Measurements from ENCODE around the gene INSYN2B.

Gene INSYN2B

DNA sequence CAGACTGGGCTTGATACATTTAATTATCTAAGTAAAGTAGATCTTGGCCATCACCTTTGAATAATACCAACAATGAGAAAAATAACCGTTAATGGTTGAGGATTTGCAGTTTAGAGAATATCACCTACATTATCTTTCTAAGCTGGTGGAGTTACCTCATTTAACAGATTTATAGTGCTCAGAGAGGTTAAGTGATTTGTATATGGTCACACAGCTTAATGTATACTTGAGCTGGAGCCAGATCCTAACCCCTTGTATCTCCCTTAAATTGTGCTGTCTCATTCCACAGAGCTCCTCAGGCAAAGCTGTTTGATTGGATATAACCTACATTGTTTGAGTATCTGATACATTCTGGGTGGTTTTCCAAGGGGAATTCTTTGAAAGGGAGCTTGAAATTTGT is 57.8 kb downstream of the INSYN2B start:
- DNase-seq = no peak

GRCh38 chr5:169921949-169922348 is 58.3 kb downstream of the INSYN2B start:
- DNase-seq = no peak

GRCh38 chr5:169921384-169921783 is 58.9 kb downstream of the INSYN2B start:
- no peak for DNase-seq

GRCh38 chr5:169920474-169920873 is 59.8 kb downstream of the INSYN2B start:
- DNase-seq = no peak

GRCh38 chr5:169918228-169918627 is 62.1 kb downstream of the INSYN2B start:
- no peak for DNase-seq

- DNase-seq = no peak
These were observed 62.8 kb downstream of the INSYN2B start for GRCh38 chr5:169917500-169917899.

GRCh38 chr5:169914766-169915165 is 65.5 kb downstream of the INSYN2B start:
- DNase-seq = no peak

- DNase-seq = no peak
These were observed 66.8 kb downstream of the INSYN2B start for GRCh38 chr5:169913479-169913878.

DNA sequence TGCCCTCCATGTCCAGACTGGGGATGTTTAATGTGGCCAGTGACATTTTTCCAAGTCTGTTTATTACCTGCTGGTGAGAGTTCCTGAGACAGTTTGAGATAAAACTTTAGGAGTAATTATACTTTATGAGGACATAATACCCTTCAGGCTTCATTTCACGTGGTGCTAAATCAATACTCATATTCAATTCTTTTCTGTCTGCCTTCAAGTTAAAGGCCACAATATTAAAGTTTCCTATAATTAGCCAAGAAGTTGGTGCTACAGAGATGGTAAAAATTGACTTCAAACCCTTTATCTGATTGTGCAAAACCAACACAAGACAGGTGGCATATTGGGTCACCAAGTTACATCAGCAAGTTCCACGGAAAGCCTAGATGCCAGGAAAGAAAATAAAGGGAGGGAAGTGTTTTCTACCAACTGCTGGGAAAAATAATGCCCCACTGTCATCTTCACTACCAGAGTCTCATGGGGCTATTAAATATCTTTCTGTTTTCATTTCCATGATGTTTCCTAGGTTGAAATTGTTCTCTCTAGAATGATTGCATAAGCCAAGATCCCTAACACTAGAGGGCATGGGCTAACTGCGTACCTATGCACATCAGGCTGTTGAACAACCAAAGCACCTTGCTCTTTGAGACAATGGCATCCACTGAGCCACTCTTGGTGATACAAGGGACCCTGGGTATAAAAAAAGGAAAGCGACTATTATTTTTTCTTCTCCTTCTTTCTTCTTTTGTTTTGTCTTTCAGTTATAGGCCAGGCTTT is 68.7 kb downstream of the INSYN2B start:
- no peak for DNase-seq

DNA sequence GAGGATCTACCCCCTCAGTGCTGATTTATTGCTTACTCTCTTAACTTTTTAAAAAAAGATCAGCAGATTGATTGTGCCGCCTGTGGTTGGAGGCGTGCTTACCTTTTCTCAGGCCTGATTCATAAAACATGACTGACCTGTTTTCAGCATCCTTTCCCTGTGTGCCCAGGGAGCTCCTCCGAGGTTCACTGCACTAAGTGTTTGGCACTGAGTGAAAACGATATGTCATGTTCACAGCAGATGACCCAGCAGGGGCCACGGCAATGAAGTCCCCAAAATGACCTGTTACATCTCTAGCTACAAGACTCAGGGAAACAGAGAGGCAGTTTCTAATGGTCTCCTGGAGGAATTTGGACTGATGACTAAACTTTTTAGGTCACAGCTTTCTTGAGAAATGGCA is 69.9 kb downstream of the INSYN2B start:
- no peak for DNase-seq

DNA sequence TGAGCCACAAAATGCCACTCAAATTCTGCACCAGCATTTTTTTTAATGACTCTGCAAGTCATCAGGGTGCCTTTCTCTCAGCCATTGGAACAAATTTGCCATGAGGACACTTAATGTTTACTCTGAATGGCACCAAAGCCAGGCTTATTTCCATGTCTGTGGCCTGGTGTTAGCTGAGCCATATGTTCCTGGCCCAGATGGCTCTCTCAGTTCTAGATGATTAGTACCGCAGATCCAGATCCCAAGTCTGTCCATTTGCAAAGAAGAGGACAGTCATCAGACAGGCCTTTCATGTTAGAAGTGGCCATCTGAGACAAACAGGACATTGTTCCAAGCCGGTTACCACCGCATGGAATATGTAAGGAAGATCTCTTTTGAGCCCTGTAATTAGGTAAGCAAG is 70.3 kb downstream of the INSYN2B start:
- no peak for DNase-seq

DNA sequence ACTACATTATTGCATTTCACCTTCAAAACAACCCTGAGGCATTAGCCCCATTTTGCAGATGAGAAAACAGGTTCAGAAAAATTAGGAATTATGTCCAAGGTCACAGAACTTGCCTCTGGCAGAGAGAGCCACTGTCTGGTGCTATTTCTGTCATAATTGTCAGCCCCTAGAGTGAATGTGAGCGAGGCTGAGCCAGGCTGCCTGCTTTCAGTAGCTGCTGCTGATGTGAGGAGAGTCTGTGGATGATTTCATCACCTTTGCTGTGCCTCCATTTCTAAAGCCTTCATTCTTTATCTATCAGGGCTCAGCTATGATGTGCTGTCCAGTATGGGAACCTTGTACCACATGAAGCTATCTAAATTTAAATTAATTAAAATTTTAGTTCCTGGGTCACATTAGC is 71.4 kb downstream of the INSYN2B start:
- DNase-seq = no peak

- DNase-seq = no peak
These were observed 73.3 kb downstream of the INSYN2B start for GRCh38 chr5:169906745-169907649.

- no peak for DNase-seq
These were observed 75.3 kb downstream of the INSYN2B start for GRCh38 chr5:169905017-169905416.

- no peak for DNase-seq
These were observed 75.8 kb downstream of the INSYN2B start for GRCh38 chr5:169904508-169904907.

- DNase-seq = no peak
These were observed 76.2 kb downstream of the INSYN2B start for GRCh38 chr5:169904059-169904458.

DNA sequence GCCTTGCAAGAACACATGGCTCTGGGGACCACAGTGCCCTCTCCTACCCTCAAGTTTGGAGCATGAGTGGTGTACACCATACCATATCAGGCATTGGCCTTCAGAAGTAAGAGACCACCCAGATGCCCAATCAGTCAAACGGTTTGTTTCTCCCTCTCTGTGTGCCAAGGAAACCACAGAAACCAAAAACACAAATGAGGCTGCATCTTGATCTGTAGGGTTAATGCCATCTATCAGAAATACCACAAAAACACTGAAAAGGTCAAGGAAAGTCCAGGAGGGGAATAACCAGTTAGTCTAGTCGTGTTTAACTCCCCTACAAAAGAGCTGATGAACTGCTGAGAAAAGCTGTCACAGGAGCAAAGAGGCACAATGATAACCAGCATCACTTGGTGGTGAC is 78.4 kb downstream of the INSYN2B start:
- no peak for DNase-seq

- no peak for DNase-seq
These were observed 82.8 kb downstream of the INSYN2B start for GRCh38 chr5:169897481-169897880.

GRCh38 chr5:169895926-169896325 is 84.4 kb downstream of the INSYN2B start:
- no peak for DNase-seq

GRCh38 chr5:169893571-169893970 is 86.7 kb downstream of the INSYN2B start:
- no peak for DNase-seq

DNA sequence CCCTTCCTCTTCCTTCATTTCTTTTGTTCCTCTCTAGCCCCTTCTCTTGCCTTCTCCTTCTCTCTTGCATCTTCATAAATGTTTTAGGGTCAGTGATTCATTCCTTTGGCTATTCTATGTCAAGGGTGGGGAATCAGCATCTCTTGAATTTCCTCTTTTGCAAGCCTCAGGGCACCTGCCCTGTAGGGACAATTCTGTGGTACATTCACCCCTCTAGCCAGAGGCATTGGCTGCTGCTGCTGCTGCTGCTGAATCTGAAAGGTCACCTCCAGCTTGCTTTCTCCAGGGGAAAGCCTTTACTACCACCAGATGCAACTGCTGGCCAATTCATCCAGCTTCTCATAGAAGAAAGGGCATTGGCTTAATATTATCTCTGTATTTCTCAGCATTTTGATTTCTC is 87.3 kb downstream of the INSYN2B start:
- DNase-seq = no peak

DNA sequence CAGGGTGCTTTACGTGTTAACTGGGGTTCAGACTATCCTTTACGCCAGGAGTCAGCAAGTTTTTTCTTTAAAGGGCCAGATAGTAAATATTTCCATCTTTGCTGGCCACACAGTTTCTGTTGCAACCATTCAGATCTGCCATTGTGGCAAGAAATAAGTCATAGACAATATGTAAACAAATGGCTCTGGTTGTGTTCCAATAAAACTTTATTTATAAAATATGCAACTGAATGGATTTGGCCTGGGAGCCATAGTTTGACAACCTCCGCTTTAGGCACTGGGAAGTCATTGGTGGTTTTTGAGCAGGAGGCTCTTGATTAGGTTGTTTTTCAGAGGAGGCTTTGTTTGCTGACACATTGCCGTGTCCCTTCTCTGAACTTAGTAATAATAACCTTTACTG is 90.7 kb downstream of the INSYN2B start:
- no peak for DNase-seq

DNA sequence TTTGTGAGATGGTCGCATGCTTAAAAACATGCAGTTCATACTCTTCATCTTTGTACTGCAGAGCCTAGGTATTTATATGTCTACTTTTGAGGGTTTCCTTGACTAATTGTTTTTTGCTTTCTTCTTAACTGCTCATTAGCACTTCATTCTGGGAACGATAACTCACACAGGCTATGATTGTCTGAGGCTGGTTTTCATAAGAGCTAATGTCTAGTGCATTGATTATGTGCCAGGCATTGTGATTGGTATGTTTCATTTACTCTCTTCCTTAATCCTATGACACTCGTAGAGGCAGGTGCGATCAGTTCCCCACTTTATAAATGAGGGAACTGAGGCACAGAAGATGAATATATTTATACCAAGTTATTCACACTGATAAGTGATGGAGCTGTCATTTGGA is 93.6 kb downstream of the INSYN2B start:
- DNase-seq = no peak

DNA sequence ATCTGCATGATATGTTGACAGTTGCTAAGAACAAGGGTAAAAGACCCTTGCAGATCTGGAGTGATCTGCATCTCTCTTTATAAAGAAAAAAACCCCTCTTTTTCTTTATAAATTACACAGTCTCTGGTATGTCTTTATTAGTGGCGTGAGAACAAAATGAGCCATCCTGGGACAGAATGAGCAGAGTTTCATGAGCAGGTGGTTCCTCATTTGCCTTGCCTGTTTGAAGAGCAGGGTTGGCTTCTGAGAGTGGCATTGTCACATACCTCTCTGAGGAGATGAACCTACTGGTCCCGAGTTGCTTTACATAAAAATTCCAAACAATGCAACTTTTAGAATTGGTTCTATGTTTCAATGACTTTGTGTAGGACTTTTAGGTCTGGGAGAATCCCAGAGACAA is 94.3 kb downstream of the INSYN2B start:
- DNase-seq = no peak
